BE2C (cell line): Measurements from ENCODE around the gene CIRBP.

ENCODE experiments used
- DNase-seq: peaks from one replicate; pipeline ENCODE4 v3.0.0-alpha.2; 2020
- H3K27me3 ChIP-seq: fragments of 250-450 bp; sonication (Bioruptor Pico); 2 replicates; pipeline ENCODE4 v1.5.1; 2020; ENCODE audit warnings: mild to moderate bottlenecking
- H3K36me3 ChIP-seq: fragments of 250-450 bp; sonication (Bioruptor Pico); 2 replicates; pipeline ENCODE4 v1.5.1; 2020; ENCODE audit warnings: mild to moderate bottlenecking
- H3K4me1 ChIP-seq: fragments of 250-450 bp; sonication (Bioruptor Pico); 2 replicates; pipeline ENCODE4 v1.5.1; 2020
- H3K4me3 ChIP-seq: 2 replicates; pipeline ENCODE4 v1.5.1; 2011; ENCODE audit warnings: low read depth, low read length
- H3K9me3 ChIP-seq: fragments of 250-450 bp; sonication (Bioruptor Pico); 2 replicates; pipeline ENCODE4 v1.5.1; 2020
- TF ChIP-seq, protein P1 (sequence below): IDR thresholded peaks from 2 replicates; pipeline ENCODE4 v1.5.1; 2012; ENCODE audit warnings: mild to moderate bottlenecking, low read depth, low read length

CIRBP gene

DNA sequence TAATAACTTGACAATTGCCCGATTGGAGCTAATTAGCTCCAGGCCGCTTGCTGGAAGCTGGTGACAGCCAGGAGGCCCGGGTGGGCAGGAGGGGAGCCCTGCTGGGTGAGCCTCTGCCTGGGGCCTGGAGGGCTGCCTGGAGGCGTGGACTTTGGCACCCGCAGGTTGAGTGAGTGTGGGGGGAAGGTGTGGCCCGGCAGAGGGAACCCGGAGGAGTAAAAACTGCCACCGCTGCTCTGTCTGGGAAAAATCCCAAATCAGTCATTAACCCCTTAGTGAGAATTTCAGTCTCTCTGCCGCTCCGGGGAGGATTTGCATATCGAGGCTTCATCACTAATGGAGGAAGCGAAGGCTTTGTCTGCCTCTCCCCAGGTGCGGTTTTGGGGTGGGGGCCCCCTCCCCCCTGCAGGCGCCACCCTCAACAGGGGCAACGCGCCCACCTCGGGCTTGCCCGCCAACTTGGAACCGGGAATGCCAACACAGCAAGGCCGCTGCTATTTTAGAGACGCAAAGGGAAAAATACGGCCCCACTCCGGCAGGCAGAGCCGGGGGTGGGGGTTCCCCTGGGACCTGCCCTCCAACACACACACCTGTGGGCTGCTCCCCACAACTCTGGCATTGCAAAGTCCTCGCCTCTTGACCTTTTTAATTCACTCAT, 22.8 kb downstream of the CIRBP start:
- H3K4me3 ChIP-seq = no peak overlapping the region
- H3K4me1 ChIP-seq = no peaks in the 10 kb centered on the region
- no peak for DNase-seq
- H3K9me3 ChIP-seq = no peaks in the 10 kb centered on the region
- H3K36me3 ChIP-seq = no peaks in the 10 kb centered on the region
- H3K27me3 ChIP-seq = peaks cover 16% of the 10 kb centered on the region
- TF ChIP-seq, protein P1, sequence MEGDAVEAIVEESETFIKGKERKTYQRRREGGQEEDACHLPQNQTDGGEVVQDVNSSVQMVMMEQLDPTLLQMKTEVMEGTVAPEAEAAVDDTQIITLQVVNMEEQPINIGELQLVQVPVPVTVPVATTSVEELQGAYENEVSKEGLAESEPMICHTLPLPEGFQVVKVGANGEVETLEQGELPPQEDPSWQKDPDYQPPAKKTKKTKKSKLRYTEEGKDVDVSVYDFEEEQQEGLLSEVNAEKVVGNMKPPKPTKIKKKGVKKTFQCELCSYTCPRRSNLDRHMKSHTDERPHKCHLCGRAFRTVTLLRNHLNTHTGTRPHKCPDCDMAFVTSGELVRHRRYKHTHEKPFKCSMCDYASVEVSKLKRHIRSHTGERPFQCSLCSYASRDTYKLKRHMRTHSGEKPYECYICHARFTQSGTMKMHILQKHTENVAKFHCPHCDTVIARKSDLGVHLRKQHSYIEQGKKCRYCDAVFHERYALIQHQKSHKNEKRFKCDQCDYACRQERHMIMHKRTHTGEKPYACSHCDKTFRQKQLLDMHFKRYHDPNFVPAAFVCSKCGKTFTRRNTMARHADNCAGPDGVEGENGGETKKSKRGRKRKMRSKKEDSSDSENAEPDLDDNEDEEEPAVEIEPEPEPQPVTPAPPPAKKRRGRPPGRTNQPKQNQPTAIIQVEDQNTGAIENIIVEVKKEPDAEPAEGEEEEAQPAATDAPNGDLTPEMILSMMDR = no peak

DNA sequence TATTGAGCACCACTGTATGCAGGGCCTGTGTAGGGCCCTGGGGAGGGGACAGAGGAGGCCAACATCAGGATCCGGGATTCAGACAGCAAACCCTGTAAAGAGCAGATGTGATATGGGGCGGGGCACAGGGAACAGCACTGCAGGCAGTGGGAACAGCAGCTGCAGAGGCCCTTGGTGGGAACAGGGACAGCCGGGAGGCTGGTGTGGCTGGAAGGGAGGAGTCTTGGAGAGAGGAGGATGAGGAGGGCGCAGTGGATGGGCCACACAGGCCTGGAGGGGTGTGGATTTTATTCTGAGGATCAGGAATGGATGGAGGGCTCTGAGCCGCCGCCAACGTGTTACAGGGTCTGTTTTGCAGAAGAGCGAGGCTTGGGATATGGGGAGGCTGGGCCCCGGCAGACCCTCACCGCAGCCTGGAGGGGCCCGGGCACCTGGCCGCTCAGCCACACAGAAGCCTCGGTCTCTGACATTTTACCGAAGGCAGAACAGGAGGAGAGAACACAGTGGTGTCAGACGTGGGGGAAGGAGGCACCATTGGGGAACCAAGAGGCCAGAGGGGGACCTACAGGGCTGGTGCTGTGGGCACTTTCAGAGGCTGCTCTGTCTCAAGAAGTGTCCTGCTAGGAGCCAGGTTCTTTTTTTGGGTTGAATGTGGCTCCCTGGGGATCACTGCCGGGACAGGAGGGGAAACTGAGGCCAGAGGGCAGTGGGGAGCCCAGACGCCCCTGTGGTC, 23.5 kb downstream of the CIRBP start:
- DNase-seq = no peak

DNA sequence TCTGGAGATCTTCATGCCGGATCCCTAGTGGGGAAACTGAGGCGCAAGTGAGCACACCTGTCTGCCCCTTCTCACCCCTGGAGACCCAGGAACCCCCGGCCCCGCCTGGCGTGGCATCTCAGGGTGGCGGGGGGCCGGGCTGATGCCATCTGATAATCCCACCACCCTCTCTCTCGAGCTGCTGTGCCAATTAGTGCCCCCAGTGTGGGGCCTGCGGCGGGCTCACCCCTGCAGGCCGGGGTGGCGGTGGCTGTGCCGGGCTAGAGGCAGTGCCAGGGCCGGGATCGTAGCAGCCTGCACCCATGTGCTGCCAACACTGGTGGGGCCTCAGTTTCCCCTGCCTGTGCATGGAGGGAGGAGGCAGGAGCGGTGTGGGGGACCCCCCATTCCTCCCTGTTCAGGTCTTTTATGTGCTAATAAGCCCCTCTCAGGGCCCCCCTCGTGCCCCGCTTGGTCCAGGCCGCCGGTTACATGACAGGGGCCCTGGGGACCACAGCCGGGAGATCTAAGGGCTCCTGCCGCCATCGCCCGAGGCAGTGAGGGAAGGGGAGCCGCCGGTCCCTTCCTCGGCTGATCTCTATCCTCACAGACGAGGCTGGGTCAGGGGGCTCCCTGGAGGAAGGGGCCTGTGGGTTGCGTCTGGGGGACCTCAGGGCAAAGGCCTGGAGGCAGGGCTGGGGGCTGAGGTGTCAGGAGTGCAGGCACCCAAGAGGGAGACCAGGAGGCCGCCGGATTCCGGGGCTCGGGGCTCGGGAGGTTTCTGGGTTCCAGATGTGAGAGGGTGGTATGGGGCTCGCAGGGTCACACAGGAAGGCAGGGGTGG, 24.9 kb downstream of the CIRBP start:
- TF ChIP-seq, protein P1 = no peak
- no peak overlapping the region for H3K4me3 ChIP-seq
- H3K9me3 ChIP-seq = no peaks in the 10 kb centered on the region
- H3K27me3 ChIP-seq = 0 out of 2 replicates have a peak, but pooled peaks cover 3% of the 10 kb centered on the region
- DNase-seq = peak; percentile 51
- H3K36me3 ChIP-seq = no peaks in the 10 kb centered on the region
- no peaks in the 10 kb centered on the region for H3K4me1 ChIP-seq

More for the DNA sequence above, 23.5 kb downstream of the CIRBP start:
- Histone ChIP-seq H3K4me1 (no peaks in the 10 kb centered on the region), H3K9me3 (no peaks in the 10 kb centered on the region), H3K27me3 (peaks cover 9% of the 10 kb centered on the region), H3K4me3 (no peak overlapping the region), H3K36me3 (no peaks in the 10 kb centered on the region)
- TF ChIP-seq, protein P1 = no peak

DNA sequence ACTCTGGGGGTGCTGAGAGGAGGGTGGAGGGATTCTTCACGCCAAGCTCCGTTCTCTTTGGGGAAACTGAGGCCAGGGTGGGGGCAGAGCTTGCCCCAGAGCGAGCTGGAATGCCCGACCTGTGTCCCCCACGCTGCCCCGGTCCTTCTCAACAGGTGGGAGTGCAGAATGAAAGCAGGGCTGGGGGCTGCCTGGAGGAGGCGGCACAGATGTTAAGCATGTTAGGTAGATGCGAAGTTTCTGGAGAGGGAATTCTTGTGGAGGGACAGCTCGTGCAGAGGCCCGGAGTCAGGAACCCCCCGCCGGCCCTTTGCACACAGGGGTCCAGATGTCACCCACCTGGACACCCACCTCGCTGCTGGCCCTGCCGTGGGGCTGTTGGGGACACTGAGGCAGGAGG, 25.6 kb downstream of the CIRBP start:
- no peaks in the 10 kb centered on the region for H3K9me3 ChIP-seq
- TF ChIP-seq, protein P1 = no peak
- no peak for DNase-seq
- no peaks in the 10 kb centered on the region for H3K4me1 ChIP-seq
- H3K4me3 ChIP-seq = no peak overlapping the region
- no peaks in the 10 kb centered on the region for H3K36me3 ChIP-seq
- 0 out of 2 replicates have a peak, but pooled peaks cover 3% of the 10 kb centered on the region for H3K27me3 ChIP-seq

DNA sequence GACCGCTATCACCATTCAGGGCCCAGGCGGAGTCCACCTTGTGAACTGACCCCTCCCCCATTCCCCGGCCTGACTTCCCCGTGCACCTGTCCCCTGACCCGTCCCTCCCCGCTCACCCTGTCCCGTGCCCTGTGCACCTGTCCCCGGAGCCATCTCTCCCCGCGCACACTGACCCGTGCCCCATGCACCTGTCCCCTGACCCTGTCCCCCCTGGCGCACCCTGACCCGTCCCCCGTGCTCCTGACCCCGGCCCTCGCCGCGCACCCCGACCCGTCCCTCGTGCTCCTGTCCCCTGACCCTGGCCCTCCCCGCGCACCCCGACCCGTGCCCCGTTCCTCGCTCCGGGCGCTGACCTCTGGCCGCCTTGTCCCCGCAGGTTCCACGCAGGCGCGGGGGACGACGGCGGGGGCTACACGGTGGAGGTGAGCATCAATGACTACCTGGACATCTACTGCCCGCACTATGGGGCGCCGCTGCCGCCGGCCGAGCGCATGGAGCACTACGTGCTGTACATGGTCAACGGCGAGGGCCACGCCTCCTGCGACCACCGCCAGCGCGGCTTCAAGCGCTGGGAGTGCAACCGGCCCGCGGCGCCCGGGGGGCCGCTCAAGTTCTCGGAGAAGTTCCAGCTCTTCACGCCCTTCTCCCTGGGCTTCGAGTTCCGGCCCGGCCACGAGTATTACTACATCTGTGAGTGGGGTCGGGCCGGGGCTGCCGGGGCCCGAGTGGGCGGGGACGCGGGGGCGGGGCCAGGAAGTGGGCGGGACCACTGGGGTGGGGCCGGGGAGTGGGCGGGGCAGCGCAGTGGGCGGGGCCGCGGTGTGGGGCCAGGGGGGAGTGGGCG, 26.3 kb downstream of the CIRBP start:
- Histone ChIP-seq H3K4me1 (no peaks in the 10 kb centered on the region), H3K9me3 (no peaks in the 10 kb centered on the region), H3K36me3 (no peaks in the 10 kb centered on the region), H3K27me3 (0 out of 2 replicates have a peak, but pooled peaks cover 3% of the 10 kb centered on the region), H3K4me3 (no peak overlapping the region)
- TF ChIP-seq, protein P1 = no peak
- DNase-seq = peak; percentile 74
